ENCODE results near the gene NALCN.

The NALCN gene

DNA sequence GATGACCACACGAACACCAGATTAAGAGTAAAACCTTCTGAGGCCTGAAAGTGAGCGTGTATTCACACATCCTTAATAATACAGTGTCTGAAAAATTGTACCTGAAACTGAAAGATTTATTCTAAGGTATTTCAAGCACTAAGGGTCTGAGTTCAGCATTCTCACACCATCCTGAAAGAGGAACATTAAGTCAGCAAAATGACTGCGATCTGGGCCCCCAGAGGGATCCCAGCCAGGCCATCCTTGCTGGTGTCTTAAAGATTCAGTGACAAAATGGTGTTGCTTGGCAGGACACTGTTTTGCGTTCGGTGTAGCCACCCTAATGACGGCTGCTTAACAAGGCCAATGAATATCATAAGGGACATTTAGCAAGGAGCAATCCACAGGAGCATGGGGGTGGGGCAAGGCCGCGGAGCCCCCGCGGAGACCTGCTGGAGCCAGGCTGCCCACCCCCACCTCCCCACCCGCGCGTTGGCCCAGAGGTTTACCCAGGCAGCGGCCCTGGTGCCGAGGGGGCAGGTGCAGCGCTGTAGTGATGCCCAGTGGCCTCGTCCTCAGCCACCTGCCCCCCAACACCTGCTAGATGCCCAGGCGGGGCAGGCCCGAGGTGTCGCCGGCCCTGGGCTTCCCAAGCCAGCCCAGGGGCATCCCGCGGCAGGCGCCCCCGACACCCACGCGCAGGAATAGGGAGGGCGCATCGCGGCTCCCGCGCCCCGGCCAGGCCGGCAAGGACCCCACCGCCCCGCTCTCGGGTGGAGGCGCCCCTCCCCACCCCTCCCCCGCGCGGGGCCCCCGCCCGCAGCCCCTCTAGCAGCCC is 742 bp downstream of the NALCN start:
- no peak for DNase-seq (ENCODE audit: low spot score)

DNA sequence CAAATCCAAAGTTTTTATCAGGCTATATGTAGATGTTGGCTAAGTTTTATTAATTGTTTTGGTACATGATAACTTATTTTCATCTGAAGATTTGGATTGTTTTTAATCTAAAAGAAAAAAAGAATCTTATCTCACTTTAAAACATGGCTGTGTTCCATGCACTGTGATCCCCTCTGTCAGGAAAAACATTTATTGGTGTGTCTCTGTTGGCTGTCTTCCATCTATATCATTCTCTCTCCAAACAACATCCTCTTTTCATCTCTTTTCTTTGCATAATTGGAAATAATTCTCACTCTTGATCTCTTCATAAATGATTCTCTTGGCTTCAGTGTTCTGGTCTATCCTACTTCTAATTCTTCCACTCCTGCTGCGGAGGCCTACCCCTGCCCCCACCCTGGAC is 4.2 kb downstream of the NALCN start:
- DNase-seq (ENCODE audit: low spot score) = no peak

- no peak for DNase-seq (ENCODE audit: low spot score)
These were observed 7.2 kb downstream of the NALCN start for GRCh38 chr13:101408992-101409656.

DNA sequence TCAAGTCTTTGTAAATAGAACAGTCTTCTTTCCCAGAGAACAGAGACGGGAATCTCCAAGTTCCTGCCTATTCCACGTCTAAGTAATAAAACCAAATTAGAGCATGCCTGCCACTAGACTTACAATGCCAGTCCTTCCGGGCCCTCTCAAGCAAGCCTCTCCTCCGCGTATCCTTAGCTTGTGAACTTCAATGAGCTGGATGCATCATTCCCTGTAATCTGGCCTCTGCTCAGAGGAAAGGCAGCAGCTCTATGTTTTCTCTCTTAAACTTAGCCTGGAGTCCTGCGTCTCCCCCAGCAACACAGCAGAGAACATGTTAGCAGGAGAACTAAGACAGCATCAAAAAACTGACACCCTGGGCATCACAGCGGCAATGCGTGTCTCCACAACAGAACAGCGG is 8.2 kb downstream of the NALCN start:
- no peak for DNase-seq (ENCODE audit: low spot score)

GRCh38 chr13:101406791-101407190 is 9.5 kb downstream of the NALCN start:
- no peak for DNase-seq (ENCODE audit: low spot score)

DNA sequence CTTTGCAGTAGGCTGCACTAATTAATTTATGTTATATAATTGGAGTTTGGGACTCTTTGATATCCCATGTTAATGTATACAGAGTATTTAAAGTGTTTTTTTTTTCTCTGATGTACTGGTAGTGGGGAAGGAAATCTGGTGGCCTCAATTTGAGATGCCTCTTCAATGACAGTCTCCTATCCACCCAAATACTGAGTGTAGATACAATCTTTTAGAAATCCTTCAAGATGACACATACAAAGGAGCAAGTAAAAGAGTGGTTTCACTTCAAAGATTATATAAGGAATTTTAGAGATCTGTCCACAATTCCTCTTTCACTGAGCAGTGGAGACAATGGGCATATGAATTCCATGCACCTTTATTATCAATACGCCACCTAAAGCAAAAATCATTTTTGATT is 15.1 kb downstream of the NALCN start:
- no peak for DNase-seq (ENCODE audit: low spot score)

GRCh38 chr13:101399365-101399764 is 16.9 kb downstream of the NALCN start:
- DNase-seq (ENCODE audit: low spot score) = no peak

GRCh38 chr13:101398920-101399319 is 17.4 kb downstream of the NALCN start:
- no peak for DNase-seq (ENCODE audit: low spot score)

- DNase-seq (ENCODE audit: low spot score) = no peak
These were observed 18.1 kb downstream of the NALCN start for GRCh38 chr13:101398191-101398590.

DNA sequence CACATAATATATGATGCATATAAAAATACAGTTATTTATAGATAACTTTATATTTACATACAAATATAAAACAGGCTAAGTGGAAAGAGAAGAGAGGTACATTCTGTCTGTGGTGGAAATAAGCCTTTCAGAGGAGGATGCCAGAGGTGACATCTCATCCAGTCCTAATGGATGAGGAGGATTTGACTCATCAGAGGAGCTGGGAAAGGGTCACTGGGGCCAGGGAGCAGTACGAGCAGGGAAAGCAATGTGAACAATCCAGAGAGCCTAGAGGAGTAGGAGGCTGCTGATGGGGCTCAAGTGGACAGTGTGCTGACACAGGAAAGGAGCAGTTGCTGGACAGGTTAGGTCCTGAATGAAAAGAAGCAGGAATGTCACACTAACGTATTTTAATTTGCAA is 18.6 kb downstream of the NALCN start:
- no peak for DNase-seq (ENCODE audit: low spot score)

DNA sequence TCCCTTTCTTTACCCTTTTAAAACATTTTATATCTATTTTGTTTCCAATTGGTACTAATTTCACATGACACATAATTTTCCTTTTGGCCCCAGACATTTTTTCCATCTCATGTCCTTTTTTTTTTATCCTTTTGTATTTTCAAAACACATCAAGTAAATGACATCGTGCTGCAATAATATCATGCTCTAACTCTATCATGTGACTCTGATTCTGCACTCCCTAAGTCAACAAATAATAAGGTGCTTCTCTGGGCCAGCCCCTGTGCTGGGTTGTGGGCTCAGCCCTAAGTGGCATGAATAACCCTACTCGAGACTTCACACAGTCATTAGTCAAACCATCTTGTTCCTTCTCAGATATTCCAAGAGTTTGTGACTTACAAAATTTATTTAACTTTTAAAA is 21.7 kb downstream of the NALCN start:
- DNase-seq (ENCODE audit: low spot score) = no peak

DNA sequence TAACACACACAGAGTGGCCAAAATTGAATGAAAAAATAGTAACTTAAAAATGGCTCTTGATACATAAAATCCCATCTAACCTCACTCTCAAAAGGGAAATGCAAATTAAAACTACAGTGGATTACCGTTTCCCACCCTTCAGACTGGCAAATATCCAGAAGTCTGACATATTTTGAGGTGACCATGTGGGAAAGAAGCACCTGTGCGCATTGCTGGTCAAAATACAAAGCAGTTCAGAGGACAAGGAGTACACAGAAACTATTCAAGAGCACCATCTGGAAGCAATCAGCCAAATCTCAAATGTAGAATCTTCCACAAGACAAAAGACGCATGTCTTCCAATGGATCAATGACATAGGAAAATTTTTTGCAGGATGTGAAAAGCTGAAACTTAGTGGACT is 23.2 kb downstream of the NALCN start:
- no peak for DNase-seq (ENCODE audit: low spot score)

DNA sequence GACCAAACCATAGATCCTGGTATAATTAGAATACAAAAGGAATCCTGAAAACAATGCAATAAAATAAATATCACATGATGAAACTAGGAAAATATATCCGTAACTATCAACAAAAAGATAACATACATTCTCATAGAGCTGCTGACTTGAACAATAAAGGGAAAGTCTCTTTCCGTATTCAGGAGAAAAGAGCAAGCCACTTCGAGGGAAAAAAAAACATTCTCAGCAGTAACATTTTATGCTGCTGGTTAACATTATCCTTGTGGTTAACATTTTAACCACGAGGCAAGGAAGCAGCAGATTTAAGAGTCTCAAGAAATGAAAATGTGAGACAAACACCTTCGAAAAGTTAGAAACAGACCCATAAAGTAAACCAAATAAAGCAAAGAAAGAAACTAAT is 25.8 kb downstream of the NALCN start:
- DNase-seq (ENCODE audit: low spot score) = no peak

GRCh38 chr13:101384929-101385328 is 31.4 kb downstream of the NALCN start:
- DNase-seq (ENCODE audit: low spot score) = no peak

DNA sequence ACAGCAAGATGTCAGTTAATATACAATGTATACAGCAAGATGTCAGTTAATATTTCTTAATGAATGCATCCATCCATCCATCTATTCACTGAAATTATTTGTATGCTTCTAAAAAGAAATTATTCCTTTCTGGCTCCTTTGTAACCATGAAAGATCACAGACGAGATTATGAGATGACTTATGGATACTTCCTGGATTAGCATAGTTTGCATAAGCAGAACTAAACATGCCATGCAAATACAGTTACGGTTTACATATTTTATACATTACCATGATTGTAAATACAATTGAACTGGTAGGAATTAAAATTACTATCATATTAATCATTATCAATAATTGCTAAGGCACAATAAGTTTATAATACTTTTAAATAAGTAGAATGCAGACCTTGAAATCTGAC is 32.7 kb downstream of the NALCN start:
- DNase-seq (ENCODE audit: low spot score) = no peak

GRCh38 chr13:101382701-101383100 is 33.6 kb downstream of the NALCN start:
- DNase-seq (ENCODE audit: low spot score) = no peak

DNA sequence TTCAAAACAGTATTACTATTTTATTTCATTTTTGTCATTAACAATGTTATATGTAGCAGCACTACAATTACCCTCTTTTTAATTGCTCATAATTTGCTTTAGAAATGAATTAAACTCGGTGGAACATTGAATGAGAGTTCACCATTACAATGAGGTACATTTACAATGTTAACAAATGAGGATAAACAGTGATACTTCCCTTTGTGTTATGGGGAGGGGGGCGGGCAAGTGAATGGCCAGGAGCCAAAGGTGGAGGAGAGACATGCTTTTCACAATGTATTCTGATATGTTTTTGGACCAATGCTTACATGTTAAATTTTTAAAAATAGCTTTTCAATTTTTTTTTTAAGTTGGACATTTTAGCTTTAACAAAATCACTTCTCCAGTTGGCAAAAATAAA is 34.2 kb downstream of the NALCN start:
- DNase-seq (ENCODE audit: low spot score) = no peak

DNA sequence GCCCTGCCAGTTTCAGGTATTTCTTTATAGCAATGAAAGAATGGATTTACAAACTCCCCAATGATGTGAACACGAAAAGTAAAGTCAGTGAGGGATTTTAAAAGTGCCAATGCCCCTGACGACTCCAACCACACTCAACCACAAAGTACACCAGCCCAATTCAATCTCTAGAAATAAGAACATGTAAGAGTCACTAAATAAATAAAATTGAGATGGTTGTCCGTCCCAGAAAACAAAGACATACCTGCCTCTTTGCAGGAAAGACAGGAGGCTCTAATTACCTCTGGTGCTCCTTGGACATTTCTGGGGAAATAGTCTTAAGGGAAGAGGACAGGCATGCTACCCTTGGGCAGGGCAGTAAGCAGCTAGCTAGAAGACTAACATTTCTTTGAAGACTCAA is 55.8 kb downstream of the NALCN start:
- no peak for DNase-seq (ENCODE audit: low spot score)

GRCh38 chr13:101354895-101355294 is 61.4 kb downstream of the NALCN start:
- DNase-seq (ENCODE audit: low spot score) = no peak

- DNase-seq (ENCODE audit: low spot score) = no peak
These were observed 69.2 kb downstream of the NALCN start for GRCh38 chr13:101346942-101347728.

- DNase-seq (ENCODE audit: low spot score) = no peak
These were observed 70.1 kb downstream of the NALCN start for GRCh38 chr13:101346161-101346560.

GRCh38 chr13:101343128-101343787 is 73.0 kb downstream of the NALCN start:
- no peak for DNase-seq (ENCODE audit: low spot score)
